ENCODE results near the gene AUNIP.

The AUNIP gene

DNA sequence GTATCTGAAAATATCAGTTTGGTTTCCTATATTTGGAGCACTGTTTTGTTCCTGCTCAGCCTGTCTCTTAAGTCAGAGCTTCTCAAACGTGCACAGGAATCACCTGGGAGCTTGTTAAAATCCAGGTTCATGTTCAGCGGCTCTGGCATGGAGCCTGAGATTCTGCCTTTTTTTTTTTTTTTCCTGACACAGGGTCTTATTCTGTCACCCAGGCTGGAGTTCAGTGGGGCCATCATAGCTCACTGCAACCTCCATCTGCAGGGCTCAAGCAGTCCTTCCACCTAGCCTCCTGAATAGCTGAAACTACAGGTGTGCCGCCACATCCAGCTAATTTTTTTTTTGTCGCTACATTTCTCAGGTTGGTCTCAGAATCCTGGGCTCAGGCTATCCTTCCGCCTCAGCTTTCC, 71.5 kb downstream of the AUNIP start:
- Histone ChIP-seq H4K20me1 (ENCODE audit: insufficient read depth, low read length) (no peaks in the 10 kb centered on the region), H3K27ac (ENCODE audit: low read depth, low read length, poor library complexity, severe bottlenecking) (no peak overlapping the region), H3K9me2 (ENCODE audit: low read depth, low read length) (no peaks in the 10 kb centered on the region), H3K9me3 (ENCODE audit: low read length) (no peaks in the 10 kb centered on the region), H3K4me3 (ENCODE audit: low read depth, low read length, poor library complexity, severe bottlenecking) (no peak overlapping the region), H2AFZ (ENCODE audit: low read length) (no peak overlapping the region), H3K36me3 (ENCODE audit: insufficient read depth, low read length) (no peaks in the 10 kb centered on the region), H3K9ac (ENCODE audit: low read length) (no peak overlapping the region), H3K4me2 (ENCODE audit: low read length) (no peak overlapping the region), H3K79me2 (ENCODE audit: insufficient read depth, low read length) (no peaks in the 10 kb centered on the region), H3F3A (ENCODE audit: insufficient read depth, low read length) (no peaks in the 10 kb centered on the region), H3K4me1 (ENCODE audit: insufficient read depth, low read length, severe bottlenecking) (no peaks in the 10 kb centered on the region), H3K27me3 (ENCODE audit: insufficient read depth, low read length) (peaks cover 19% of the 10 kb centered on the region; the same call in 1 of the 2 replicates)
- no peak for TF ChIP-seq EZH2 (IDR thresholded peaks at IDR 0.05; ENCODE audit: borderline replicate concordance, low read length)
- TF ChIP-seq, protein P1, sequence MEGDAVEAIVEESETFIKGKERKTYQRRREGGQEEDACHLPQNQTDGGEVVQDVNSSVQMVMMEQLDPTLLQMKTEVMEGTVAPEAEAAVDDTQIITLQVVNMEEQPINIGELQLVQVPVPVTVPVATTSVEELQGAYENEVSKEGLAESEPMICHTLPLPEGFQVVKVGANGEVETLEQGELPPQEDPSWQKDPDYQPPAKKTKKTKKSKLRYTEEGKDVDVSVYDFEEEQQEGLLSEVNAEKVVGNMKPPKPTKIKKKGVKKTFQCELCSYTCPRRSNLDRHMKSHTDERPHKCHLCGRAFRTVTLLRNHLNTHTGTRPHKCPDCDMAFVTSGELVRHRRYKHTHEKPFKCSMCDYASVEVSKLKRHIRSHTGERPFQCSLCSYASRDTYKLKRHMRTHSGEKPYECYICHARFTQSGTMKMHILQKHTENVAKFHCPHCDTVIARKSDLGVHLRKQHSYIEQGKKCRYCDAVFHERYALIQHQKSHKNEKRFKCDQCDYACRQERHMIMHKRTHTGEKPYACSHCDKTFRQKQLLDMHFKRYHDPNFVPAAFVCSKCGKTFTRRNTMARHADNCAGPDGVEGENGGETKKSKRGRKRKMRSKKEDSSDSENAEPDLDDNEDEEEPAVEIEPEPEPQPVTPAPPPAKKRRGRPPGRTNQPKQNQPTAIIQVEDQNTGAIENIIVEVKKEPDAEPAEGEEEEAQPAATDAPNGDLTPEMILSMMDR (IDR thresholded peaks at IDR 0.05; ENCODE audit: low read length): no peak

DNA sequence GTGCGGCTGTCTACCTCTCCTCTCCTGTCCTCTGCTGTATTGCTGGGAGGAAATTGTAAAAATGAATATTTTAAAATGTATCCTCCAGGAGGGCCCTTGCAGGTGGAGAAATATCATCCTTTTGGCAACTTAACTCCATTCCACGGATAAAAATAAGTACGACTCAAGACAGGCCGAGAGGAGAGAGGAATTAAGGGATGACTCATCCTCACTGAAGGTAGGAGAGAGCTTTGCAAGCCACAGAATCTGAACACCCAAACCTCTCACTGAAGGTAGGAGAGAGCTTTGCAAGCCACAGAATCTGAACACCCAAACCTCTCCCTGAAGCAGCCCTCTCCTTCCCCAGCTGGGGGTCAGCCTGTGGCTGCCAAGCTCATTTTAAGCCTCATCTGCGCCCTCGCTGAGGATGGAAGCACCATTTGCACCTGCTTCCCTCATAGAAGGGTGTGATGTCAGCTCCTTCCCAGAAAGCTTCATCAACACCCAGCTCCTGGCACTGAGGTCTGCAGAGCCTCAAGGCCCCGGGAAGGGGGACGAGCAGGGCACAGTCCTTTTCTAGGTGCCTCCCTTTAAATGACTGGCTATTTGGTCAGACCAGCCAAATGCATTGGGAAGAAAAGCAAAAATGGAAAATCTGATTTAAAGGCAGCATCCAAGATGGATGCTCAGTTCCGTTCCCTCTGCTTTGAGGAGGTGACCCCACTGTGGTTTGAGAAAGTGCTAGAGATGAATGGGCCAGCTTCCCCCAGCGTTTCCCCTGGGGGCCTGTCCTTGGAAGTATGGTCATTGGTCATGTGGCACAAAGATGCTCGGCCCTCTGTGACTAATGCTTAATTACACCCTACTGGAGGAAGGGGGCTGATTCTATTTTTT, 72.1 kb downstream of the AUNIP start:
- H3F3A ChIP-seq (ENCODE audit: insufficient read depth, low read length): no peaks in the 10 kb centered on the region
- no peak for TF ChIP-seq EZH2 (IDR thresholded peaks at IDR 0.05; ENCODE audit: borderline replicate concordance, low read length)
- TF ChIP-seq, protein P1 (IDR thresholded peaks at IDR 0.05; ENCODE audit: low read length): no peak
- no peak overlapping the region for H3K9ac ChIP-seq (ENCODE audit: low read length)
- H4K20me1 ChIP-seq (ENCODE audit: insufficient read depth, low read length): no peaks in the 10 kb centered on the region
- H3K27me3 ChIP-seq (ENCODE audit: insufficient read depth, low read length): peaks cover 19% of the 10 kb centered on the region; the same call in 1 of the 2 replicates
- no peak overlapping the region for H3K4me3 ChIP-seq (ENCODE audit: low read depth, low read length, poor library complexity, severe bottlenecking)
- H3K9me3 ChIP-seq (ENCODE audit: low read length): no peaks in the 10 kb centered on the region
- H3K4me1 ChIP-seq (ENCODE audit: insufficient read depth, low read length, severe bottlenecking): no peaks in the 10 kb centered on the region
- H3K4me2 ChIP-seq (ENCODE audit: low read length): no peak overlapping the region
- H3K79me2 ChIP-seq (ENCODE audit: insufficient read depth, low read length): no peaks in the 10 kb centered on the region
- H3K9me2 ChIP-seq (ENCODE audit: low read depth, low read length): no peaks in the 10 kb centered on the region
- no peak overlapping the region for H2AFZ ChIP-seq (ENCODE audit: low read length)
- no peak overlapping the region for H3K27ac ChIP-seq (ENCODE audit: low read depth, low read length, poor library complexity, severe bottlenecking)
- no peaks in the 10 kb centered on the region for H3K36me3 ChIP-seq (ENCODE audit: insufficient read depth, low read length)

DNA sequence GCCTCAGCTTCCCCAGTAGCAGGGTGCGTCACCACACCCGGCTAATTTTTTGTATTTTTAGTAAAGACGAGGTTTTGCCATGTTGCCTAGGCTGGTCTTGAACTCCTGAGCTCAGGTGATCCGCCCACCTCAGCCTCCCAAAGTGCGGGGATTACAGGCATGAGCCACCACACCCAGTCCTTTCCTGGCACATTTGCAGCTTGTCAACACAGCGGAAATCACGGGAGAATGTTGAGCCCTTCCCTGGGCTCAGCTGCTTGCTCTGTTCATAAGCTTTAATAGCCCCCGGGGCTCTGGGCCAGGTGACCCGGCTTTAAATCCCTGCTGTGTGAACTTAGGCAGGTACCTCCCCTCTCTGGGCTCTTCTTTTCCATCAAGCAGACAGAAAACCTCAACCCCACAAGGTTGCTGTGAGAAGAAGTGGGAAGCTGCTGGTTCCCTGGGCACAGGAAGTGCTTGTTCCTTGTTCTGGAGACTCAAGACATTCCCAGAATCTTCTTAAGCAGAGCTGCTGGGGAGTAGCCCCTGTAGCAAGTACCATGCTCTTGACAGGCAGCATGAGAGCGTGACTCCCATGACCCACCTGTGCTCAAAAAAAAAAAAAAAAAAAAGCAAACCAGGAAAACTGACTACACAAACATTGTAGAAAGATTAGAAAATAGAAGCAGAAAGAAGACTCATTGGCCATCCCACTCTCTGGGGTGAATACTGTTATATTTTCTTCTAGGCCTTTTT, 73.8 kb downstream of the AUNIP start:
- H3K4me1 ChIP-seq (ENCODE audit: insufficient read depth, low read length, severe bottlenecking): no peaks in the 10 kb centered on the region
- no peaks in the 10 kb centered on the region for H3K79me2 ChIP-seq (ENCODE audit: insufficient read depth, low read length)
- H3K36me3 ChIP-seq (ENCODE audit: insufficient read depth, low read length): no peaks in the 10 kb centered on the region
- H2AFZ ChIP-seq (ENCODE audit: low read length): no peak overlapping the region
- H4K20me1 ChIP-seq (ENCODE audit: insufficient read depth, low read length): no peaks in the 10 kb centered on the region
- no peak overlapping the region for H3K4me2 ChIP-seq (ENCODE audit: low read length)
- H3K9me3 ChIP-seq (ENCODE audit: low read length): no peaks in the 10 kb centered on the region
- peaks cover 20% of the 10 kb centered on the region for H3K27me3 ChIP-seq (ENCODE audit: insufficient read depth, low read length)
- no peak for TF ChIP-seq EZH2 (IDR thresholded peaks at IDR 0.05; ENCODE audit: borderline replicate concordance, low read length)
- TF ChIP-seq, protein P1 (IDR thresholded peaks at IDR 0.05; ENCODE audit: low read length): no peak
- H3F3A ChIP-seq (ENCODE audit: insufficient read depth, low read length): no peaks in the 10 kb centered on the region
- no peaks in the 10 kb centered on the region for H3K9me2 ChIP-seq (ENCODE audit: low read depth, low read length)
- no peak overlapping the region for H3K9ac ChIP-seq (ENCODE audit: low read length)
- H3K27ac ChIP-seq (ENCODE audit: low read depth, low read length, poor library complexity, severe bottlenecking): no peak overlapping the region
- no peak overlapping the region for H3K4me3 ChIP-seq (ENCODE audit: low read depth, low read length, poor library complexity, severe bottlenecking)
